Epithelial cell of proximal tubule (primary cell): ENCODE results near the gene MKS1. TPM values are rescaled to one million over a fixed set of nuclear protein-coding genes. Genes with fewer than 3 reads are reported as not detected.

Experiments used
- DNase-seq: peaks from one replicate; pipeline ENCODE4 v3.0.0-alpha.2; 2011; ENCODE audit warnings: low read depth
- H3K4me3 ChIP-seq: 2 replicates; pipeline ENCODE4 v1.5.1; 2011; ENCODE audit warnings: low read depth, mild to moderate bottlenecking, low read length
- CTCF ChIP-seq: conservative IDR thresholded peaks from 2 replicates; pipeline ENCODE4 v1.5.1; 2012; ENCODE audit warnings: low read depth, mild to moderate bottlenecking, low read length
- total RNA-seq: library from RNA; depleted of rRNA; stranded (reverse); fragments of >200 nt; gene quantifications from 2 replicates; pipeline ENCODE4 v1.2.3, GENCODE V29; 2015

MKS1 gene
- total RNA-seq, 1 donor from 2014 or later = 16.1 TPM

DNA sequence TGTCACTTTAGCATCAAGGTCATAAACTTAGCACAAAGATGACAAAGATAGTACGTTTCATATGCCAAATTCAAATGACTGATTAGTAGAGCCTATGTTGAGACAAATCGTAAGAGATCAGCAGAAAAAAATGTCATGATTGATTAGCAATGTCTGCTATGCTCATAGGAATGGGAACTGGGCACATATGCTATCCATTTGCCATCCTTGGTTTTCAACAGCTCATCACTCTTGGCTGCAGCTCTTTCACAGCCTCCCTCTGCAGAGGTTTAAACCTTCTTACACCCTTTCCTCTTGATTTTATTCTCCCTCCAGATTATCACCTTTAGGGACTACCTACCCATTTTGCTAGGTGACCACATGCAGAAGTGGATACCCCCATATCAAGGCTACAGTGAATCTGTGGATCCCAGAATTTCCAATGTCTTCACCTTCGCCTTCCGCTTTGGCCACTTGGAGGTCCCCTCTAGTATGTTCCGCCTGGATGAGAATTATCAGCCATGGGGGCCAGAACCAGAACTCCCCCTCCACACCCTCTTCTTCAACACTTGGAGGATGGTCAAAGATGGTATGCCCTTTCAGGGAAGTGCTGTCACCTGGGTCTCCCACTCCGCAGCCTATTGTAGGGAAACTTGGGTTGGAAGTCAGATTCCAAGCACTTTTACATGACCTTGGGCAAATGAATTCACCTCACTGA, 45.5 kb upstream of the MKS1 start:
- no peak overlapping the region for H3K4me3 ChIP-seq
- DNase-seq = no peak
- no peak for TF ChIP-seq CTCF

DNA sequence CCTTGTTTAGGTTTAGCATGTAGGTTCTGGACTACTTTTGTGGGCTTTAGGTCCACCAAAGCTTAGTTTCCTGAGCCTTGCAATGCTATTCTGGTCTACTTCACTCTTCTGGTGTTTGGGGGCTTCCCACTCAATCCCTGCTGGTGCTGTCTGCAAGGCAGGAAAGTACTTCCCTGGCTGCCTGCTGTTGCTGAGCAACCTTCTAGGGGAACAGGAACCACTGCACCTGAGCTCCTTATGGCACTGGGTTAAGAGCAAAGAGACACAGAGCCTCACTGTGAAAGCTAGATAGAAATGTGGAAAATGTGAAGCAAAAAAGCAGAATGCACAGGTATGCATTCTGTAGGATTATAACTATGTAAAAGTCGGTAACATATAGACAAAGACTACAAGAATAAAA, 44.7 kb upstream of the MKS1 start:
- TF ChIP-seq CTCF = no peak
- no peak overlapping the region for H3K4me3 ChIP-seq
- no peak for DNase-seq

- H3K4me3 ChIP-seq = no peak overlapping the region
- no peak for TF ChIP-seq CTCF
- no peak for DNase-seq
Observed at GRCh38 chr17:58262149-58262548, 43.1 kb upstream of the MKS1 start.

- peak; percentile 33 for TF ChIP-seq CTCF
- DNase-seq = no peak
- H3K4me3 ChIP-seq = no peak overlapping the region
Observed at GRCh38 chr17:58254803-58255202, 35.7 kb upstream of the MKS1 start.

DNA sequence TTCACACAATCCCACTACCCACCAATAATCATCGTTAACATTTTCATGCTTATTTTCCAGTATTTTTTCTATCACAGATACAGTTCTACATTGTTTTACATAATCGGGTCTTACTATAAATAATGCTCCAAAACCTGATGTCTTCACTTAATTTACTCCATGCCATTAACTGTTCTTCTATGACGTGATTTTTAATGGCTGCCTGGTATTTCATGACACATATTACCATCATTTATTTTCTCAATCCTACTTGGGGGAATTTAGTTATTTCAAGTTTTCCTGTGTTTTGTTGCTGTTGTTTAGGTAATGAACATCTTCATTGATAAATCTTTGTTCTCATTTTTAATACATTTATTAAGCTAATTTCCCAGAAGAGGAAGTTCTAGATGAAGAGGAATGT, 34.0 kb upstream of the MKS1 start:
- no peak for DNase-seq
- no peak for TF ChIP-seq CTCF
- no peak overlapping the region for H3K4me3 ChIP-seq

- no peak for TF ChIP-seq CTCF
- no peak overlapping the region for H3K4me3 ChIP-seq
- no peak for DNase-seq
Observed at GRCh38 chr17:58252141-58252540, 33.1 kb upstream of the MKS1 start.

DNA sequence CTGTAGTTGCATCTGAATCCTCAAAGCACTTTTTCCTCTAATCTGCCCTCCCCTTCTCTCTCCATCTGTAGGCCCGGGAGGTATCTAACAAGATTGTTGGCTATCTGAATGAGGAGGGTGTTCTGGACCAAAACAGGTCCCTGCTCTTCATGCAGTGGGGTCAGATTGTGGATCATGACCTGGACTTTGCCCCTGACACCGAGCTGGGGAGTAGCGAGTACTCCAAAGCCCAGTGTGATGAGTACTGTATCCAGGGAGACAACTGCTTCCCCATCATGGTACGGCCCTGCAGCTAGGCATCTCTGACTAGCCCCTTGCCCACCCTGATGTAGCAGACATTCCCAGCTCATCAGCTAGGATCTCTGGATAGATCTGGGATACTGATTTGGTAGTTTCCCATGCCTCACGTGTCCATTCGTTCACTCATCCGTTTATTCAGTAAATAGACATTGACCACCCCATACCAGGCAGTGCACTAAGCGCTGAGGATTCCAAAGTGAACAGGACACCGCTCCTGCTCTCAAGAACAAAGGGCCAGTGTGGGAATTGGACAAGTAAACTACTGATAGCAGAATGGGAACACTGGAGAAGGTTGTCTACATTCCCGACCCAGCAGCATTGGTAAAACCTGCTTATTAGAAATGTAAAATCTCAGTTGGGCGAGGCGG, 31.4 kb upstream of the MKS1 start:
- TF ChIP-seq CTCF = no peak
- no peak overlapping the region for H3K4me3 ChIP-seq
- no peak for DNase-seq
